H1 (cell line): ENCODE results near the gene KCNE1. TPM values are rescaled to one million over a fixed set of nuclear protein-coding genes. Genes with fewer than 3 reads are reported as not detected.
"Not testable (repeated sequence)": the region's sequence is repeated elsewhere in the genome, so short reads cannot be mapped to it uniquely, and the experiment has no call there.

Experiments used
- CTCF ChIA-PET: fragments of 300-600 bp; sonication (Branson Sonifier 250); formaldehyde crosslinking; loops from one replicate; lab custom pipeline; 2021; ENCODE audit not compliant: partially characterized antibody; lab: Charles Lee
- POLR2A ChIA-PET: fragments of 300-600 bp; sonication (Branson Sonifier 250); formaldehyde crosslinking; loops from one replicate; lab custom pipeline; 2021; ENCODE audit warnings: inconsistent platforms; ENCODE audit not compliant: partially characterized antibody; lab: Charles Lee
- DNase-seq, 2 experiments: peaks; one replicate each; pipeline versions ENCODE4 v3.0.0 to v3.0.0-alpha.2; 2010 to 2022; ENCODE audit warnings: low spot score in 2 of 2, low read depth in 1 of 2, mixed read lengths in 1 of 2
- FAIRE-seq: peaks from 2 replicates; lab custom pipeline; 2011; peaks lifted over from hg19 to GRCh38; lab: Jason Lieb, UNC
- H2AFZ ChIP-seq: 2 replicates; pipeline ENCODE4 v1.8.1; 2012; ENCODE audit warnings: low read length, inconsistent platforms
- H2AK5ac ChIP-seq: 2 replicates; pipeline ENCODE4 v1.6.1; 2013; ENCODE audit warnings: low read depth, low read length
- H2BK120ac ChIP-seq: replicated peaks from 2 replicates; pipeline ENCODE3; 2013; ENCODE audit warnings: low read depth, low read length, inconsistent platforms
- H2BK12ac ChIP-seq: 2 replicates; pipeline ENCODE4 v1.6.1; 2013; ENCODE audit warnings: low read depth, low read length
- H2BK15ac ChIP-seq: 2 replicates; pipeline ENCODE4 v1.6.1; 2013; ENCODE audit warnings: low read length
- H2BK20ac ChIP-seq: 2 replicates; pipeline ENCODE4 v1.6.1; 2013; ENCODE audit warnings: low read length
- H2BK5ac ChIP-seq: 2 replicates; pipeline ENCODE4 v1.6.1; 2013; ENCODE audit warnings: low read depth, low read length
- H3K14ac ChIP-seq: 2 replicates; pipeline ENCODE4 v1.6.1; 2013; ENCODE audit warnings: inconsistent platforms; ENCODE audit not compliant: insufficient read length
- H3K18ac ChIP-seq: 2 replicates; pipeline ENCODE4 v1.6.1; 2013; ENCODE audit warnings: low read length; ENCODE audit errors: extremely low read depth
- H3K23ac ChIP-seq: 2 replicates; pipeline ENCODE4 v1.6.1; 2013; ENCODE audit warnings: inconsistent platforms; ENCODE audit not compliant: insufficient read length
- H3K23me2 ChIP-seq: 2 replicates; pipeline ENCODE4 v1.6.1; 2013; ENCODE audit warnings: low read depth, low read length
- H3K27ac ChIP-seq: 2 replicates; pipeline ENCODE4 v1.6.1; 2011; ENCODE audit warnings: low read depth, low read length, inconsistent platforms
- H3K27me3 ChIP-seq, 4 experiments: replicated peaks in 1 of 4; 1 replicate in 1 of 4; 2 replicates in 3 of 4; pipeline versions ENCODE4 v1.6.1 to v1.8.1; 2011 to 2013; ENCODE audit warnings: low read length in 3 of 4, mild to moderate bottlenecking in 3 of 4, inconsistent platforms in 2 of 4, mixed read lengths in 2 of 4, moderate library complexity in 1 of 4; ENCODE audit not compliant: control insufficient read depth in 3 of 4, insufficient read depth in 3 of 4; ENCODE audit errors: extremely low read depth in 1 of 4
- H3K36me3 ChIP-seq, 4 experiments: 2 replicates each; pipeline versions ENCODE4 v1.6.1 to v1.8.1; 2011 to 2013; ENCODE audit warnings: mild to moderate bottlenecking in 4 of 4, low read length in 3 of 4, moderate library complexity in 2 of 4, control low read depth in 1 of 4, inconsistent platforms in 1 of 4; ENCODE audit not compliant: insufficient read depth in 4 of 4, control insufficient read depth in 2 of 4
- H3K4ac ChIP-seq: replicated peaks from 2 replicates; pipeline ENCODE3; 2013; ENCODE audit warnings: low read length, low read depth, mixed read lengths, inconsistent platforms; ENCODE audit not compliant: insufficient read length
- H3K4me1 ChIP-seq, 4 experiments: replicated peaks in 1 of 4; 1 replicate in 1 of 4; 2 replicates in 3 of 4; pipeline versions ENCODE4 v1.6.1 to v1.8.1; 2011 to 2013; ENCODE audit warnings: low read length in 3 of 4, inconsistent platforms in 2 of 4, mixed read lengths in 1 of 4; ENCODE audit not compliant: insufficient read depth in 4 of 4, control insufficient read depth in 3 of 4
- H3K4me2 ChIP-seq, 2 experiments: 2 replicates each; pipeline versions ENCODE4 v1.6.1 to v1.8.1; 2011 to 2013; ENCODE audit warnings: low read depth in 2 of 2, low read length in 2 of 2, control low read depth in 1 of 2, inconsistent platforms in 1 of 2, mild to moderate bottlenecking in 1 of 2; ENCODE audit not compliant: insufficient read depth in 1 of 2
- H3K4me3 ChIP-seq, 4 experiments: fragments of 200-600, 300-600 bp in 1 of 4; sonication (generic), shearing (Covaris generic), sonication (Bioruptor Twin) in 1 of 4; 2 replicates each; pipeline versions ENCODE4 v1.5.1 to v1.8.1; 2011 to 2016; ENCODE audit warnings: low read length in 4 of 4, low read depth in 3 of 4, control low read depth in 2 of 4, inconsistent platforms in 2 of 4, mild to moderate bottlenecking in 2 of 4, mixed read lengths in 1 of 4, moderate library complexity in 1 of 4; ENCODE audit not compliant: insufficient read depth in 2 of 4; ENCODE audit errors: extremely low read depth in 1 of 4
- H3K56ac ChIP-seq: replicated peaks from 2 replicates; pipeline ENCODE3; 2013; ENCODE audit warnings: low read depth, mild to moderate bottlenecking, mixed read lengths, low read length, inconsistent platforms; ENCODE audit not compliant: insufficient read length
- H3K79me1 ChIP-seq: 2 replicates; pipeline ENCODE4 v1.6.1; 2013; ENCODE audit warnings: low read depth, low read length, control low read depth
- H3K79me2 ChIP-seq, 2 experiments: 2 replicates each; pipeline versions ENCODE4 v1.6.1 to v1.8.1; 2012 to 2013; ENCODE audit warnings: low read length in 2 of 2, mild to moderate bottlenecking in 2 of 2, inconsistent platforms in 1 of 2; ENCODE audit not compliant: insufficient read depth in 2 of 2, control insufficient read depth in 1 of 2
- H3K9ac ChIP-seq, 4 experiments: replicated peaks in 1 of 4; 1 replicate in 1 of 4; 2 replicates in 3 of 4; pipeline versions ENCODE4 v1.6.1 to v1.8.1; 2011 to 2013; ENCODE audit warnings: low read depth in 3 of 4, low read length in 3 of 4, control low read depth in 2 of 4, mild to moderate bottlenecking in 2 of 4, moderate library complexity in 2 of 4, inconsistent platforms in 1 of 4; ENCODE audit errors: extremely low read depth in 1 of 4
- H3K9me3 ChIP-seq, 2 experiments: 2 replicates each; pipeline versions ENCODE4 v1.6.1 to v1.8.1; 2012 to 2013; ENCODE audit warnings: mild to moderate bottlenecking in 2 of 2, moderate library complexity in 2 of 2, control low read depth in 1 of 2, inconsistent platforms in 1 of 2, low read depth in 1 of 2, low read length in 1 of 2, mixed read lengths in 1 of 2; ENCODE audit not compliant: insufficient read depth in 2 of 2
- H4K20me1 ChIP-seq, 2 experiments: replicated peaks in 1 of 2; 2 replicates each; pipeline versions ENCODE3 to v1.8.1; 2011 to 2013; ENCODE audit warnings: inconsistent platforms in 2 of 2, low read length in 2 of 2, mild to moderate bottlenecking in 1 of 2; ENCODE audit not compliant: insufficient read depth in 2 of 2, control insufficient read depth in 1 of 2
- H4K5ac ChIP-seq: 2 replicates; pipeline ENCODE4 v1.6.1; 2013; ENCODE audit warnings: low read length, low read depth, mixed read lengths, inconsistent platforms; ENCODE audit not compliant: insufficient read length
- H4K8ac ChIP-seq: 2 replicates; pipeline ENCODE4 v1.8.0; 2013; ENCODE audit warnings: mild to moderate bottlenecking, moderate library complexity, low read length, inconsistent platforms; ENCODE audit not compliant: insufficient read depth; ENCODE audit errors: extremely low read depth
- H4K91ac ChIP-seq: replicated peaks from 2 replicates; pipeline ENCODE3; 2013; ENCODE audit warnings: low read length, mixed read lengths, inconsistent platforms; ENCODE audit not compliant: insufficient read length
- WGBS, 2 experiments: shearing (Covaris generic) in 1 of 2; methylation state at CpG; one replicate each; pipeline versions ENCODE4 v1.1.6 to v1.1.7; 2013 to 2015; ENCODE audit warnings: low lambda C conversion rate in 2 of 2, mixed read lengths in 2 of 2, inconsistent platforms in 1 of 2, low coverage in 1 of 2, missing lambda C conversion rate in 1 of 2; ENCODE audit not compliant: insufficient replicate concordance in 2 of 2, insufficient coverage in 1 of 2, insufficient read length in 1 of 2; ENCODE audit errors: extremely low coverage in 1 of 2, missing lambda C conversion rate in 1 of 2; 5-methylcytosine and 5-hydroxymethylcytosine counted together
- polyA plus RNA-seq, 7 experiments: library from polyadenylated mRNA; depleted of rRNA in 3 of 7; stranded (reverse) in 5 of 7; unstranded in 2 of 7; fragments of >200 nt in 5 of 7; fragments of 200-250 nt in 2 of 7; gene quantifications; 1 replicate in 5 of 7; 2 replicates in 1 of 7; 4 replicates in 1 of 7; pipeline versions ENCODE4 v1.2.1 to v1.2.3, GENCODE V29; 2011 to 2013; ENCODE audit warnings: missing spikeins in 2 of 7, mixed read lengths in 2 of 7
- total RNA-seq: library from RNA; stranded (reverse); fragmentation: NEBNext Ultra II Directional; extraction: Animal tissue kit (Norgen Biotek cat#: 25700); gene quantifications from 2 replicates; pipeline ENCODE4 v1.2.1, GENCODE V29; 2021

The KCNE1 gene
- total and polyA plus RNA-seq, 2 of the 8 experiments (the other 6 are each of a cell fraction or from before 2014, with no cell fraction given) = 0.08 to 0.28 TPM

DNA sequence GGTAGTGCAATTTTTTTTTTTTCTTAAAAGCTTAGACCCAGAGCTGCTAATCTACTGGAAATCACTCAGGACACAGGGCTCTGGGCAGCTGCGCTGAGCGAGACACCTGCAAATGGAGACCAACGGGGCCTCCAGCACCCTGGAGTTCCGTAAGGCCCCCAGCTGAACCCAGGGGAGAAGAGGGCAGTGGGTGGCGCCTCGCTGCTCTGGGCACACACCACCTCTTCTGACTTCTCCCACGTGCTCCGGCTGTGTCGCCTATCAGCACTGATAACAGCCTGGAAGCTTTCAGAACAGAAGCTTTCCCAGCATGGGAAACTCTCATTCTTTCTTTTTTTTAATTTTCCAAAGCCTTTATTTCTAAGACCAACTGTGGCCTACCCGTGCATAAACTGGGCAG lies 56.4 kb downstream of the KCNE1 start:
- H4K20me1 ChIP-seq, FAIRE-seq, H3K14ac ChIP-seq, H3K56ac ChIP-seq, H4K8ac ChIP-seq, DNase-seq, H2AK5ac ChIP-seq, H2BK20ac ChIP-seq, H3K4me1 ChIP-seq, POLR2A ChIA-PET, H2BK12ac ChIP-seq, H3K23ac ChIP-seq, H2BK5ac ChIP-seq, H2BK15ac ChIP-seq, H3K27me3 ChIP-seq, H2BK120ac ChIP-seq, H3K79me2 ChIP-seq, H3K9ac ChIP-seq, H4K91ac ChIP-seq, CTCF ChIA-PET, H3K27ac ChIP-seq, H3K18ac ChIP-seq, H3K4ac ChIP-seq, H3K9me3 ChIP-seq, H3K79me1 ChIP-seq, H3K4me3 ChIP-seq, H3K23me2 ChIP-seq, H2AFZ ChIP-seq, H3K36me3 ChIP-seq, H4K5ac ChIP-seq, H3K4me2 ChIP-seq: not testable (repeated sequence)
- WGBS, 2 experiments = no CpG with 5 or more reads among the region's 10 CpGs

DNA sequence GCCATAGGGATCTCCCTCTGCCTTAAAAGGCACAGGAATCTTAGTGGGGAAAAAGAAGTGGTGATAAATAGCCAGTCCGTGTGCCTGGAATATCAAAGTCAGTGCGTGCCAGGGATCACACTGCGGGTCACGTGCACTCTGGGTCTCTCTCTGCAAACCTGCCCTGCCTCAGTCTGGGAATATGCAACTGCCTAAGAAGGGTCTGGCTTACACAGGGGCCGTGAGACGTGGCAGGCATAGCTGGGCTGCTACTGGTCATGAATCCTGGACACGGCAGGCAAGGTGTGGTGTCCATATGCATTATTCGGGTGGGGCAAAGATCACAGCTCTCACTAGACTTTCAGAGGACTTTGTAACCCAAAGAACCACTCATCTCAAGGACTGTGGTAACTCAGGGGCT lies 65.0 kb downstream of the KCNE1 start:
- H2BK15ac ChIP-seq, H2BK12ac ChIP-seq, H2AFZ ChIP-seq, H2AK5ac ChIP-seq, H3K23ac ChIP-seq, H4K5ac ChIP-seq, H3K9ac ChIP-seq, H3K4me2 ChIP-seq, POLR2A ChIA-PET, H3K23me2 ChIP-seq, H3K18ac ChIP-seq, H3K14ac ChIP-seq, H3K27me3 ChIP-seq, H2BK5ac ChIP-seq, H2BK20ac ChIP-seq, H3K27ac ChIP-seq, CTCF ChIA-PET, H4K91ac ChIP-seq, FAIRE-seq, H3K79me1 ChIP-seq, H3K4me1 ChIP-seq, H3K4ac ChIP-seq, H3K9me3 ChIP-seq, H3K56ac ChIP-seq, H4K8ac ChIP-seq, DNase-seq, H3K79me2 ChIP-seq, H3K4me3 ChIP-seq, H3K36me3 ChIP-seq, H4K20me1 ChIP-seq, H2BK120ac ChIP-seq: not testable (repeated sequence)
- WGBS, 2 experiments = no CpG with 5 or more reads among the region's 8 CpGs
